ENCODE measurements around the gene HRG.

DNA sequence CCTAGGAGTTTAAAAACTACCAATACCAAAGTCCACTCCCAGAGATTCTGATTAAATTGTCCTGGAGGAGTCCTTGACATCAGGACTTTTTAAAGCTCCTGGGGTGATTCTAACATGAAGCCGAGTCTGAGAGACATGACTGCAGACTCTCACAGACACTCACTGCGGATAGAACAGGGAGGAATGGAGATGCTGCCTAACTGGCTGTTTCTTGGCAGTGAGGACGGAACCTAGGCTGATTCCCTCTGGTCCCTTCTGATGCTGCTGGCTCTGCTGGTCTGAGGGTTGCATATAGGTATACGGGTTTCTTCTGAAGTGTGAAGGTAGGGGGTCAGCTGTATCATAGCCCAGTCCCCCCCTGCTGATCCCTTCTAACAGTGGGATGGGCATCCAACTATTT is 1.3 kb upstream of the HRG start:
- TF ChIP-seq, protein P1, sequence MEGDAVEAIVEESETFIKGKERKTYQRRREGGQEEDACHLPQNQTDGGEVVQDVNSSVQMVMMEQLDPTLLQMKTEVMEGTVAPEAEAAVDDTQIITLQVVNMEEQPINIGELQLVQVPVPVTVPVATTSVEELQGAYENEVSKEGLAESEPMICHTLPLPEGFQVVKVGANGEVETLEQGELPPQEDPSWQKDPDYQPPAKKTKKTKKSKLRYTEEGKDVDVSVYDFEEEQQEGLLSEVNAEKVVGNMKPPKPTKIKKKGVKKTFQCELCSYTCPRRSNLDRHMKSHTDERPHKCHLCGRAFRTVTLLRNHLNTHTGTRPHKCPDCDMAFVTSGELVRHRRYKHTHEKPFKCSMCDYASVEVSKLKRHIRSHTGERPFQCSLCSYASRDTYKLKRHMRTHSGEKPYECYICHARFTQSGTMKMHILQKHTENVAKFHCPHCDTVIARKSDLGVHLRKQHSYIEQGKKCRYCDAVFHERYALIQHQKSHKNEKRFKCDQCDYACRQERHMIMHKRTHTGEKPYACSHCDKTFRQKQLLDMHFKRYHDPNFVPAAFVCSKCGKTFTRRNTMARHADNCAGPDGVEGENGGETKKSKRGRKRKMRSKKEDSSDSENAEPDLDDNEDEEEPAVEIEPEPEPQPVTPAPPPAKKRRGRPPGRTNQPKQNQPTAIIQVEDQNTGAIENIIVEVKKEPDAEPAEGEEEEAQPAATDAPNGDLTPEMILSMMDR (IDR thresholded peaks at IDR 0.05), result no peak
- TF ChIP-seq EP300 (IDR thresholded peaks at IDR 0.05) (no peak), POLR2A (IDR thresholded peaks at IDR 0.05) (no peak), POLR2AphosphoS5 (IDR thresholded peaks at IDR 0.05) (no peak)

All from upper lobe of left lung (tissue), 4 donors.